GM23248 (cell line): ENCODE results near the gene CRHBP.

Experiments
- EZH2 ChIP-seq: fragments of 200-600 bp; sonication (generic); IDR thresholded peaks from 2 replicates; pipeline ENCODE4 v1.6.1; 2018; ENCODE audit warnings: antibody characterized with exemption, mild to moderate bottlenecking; ENCODE audit not compliant: insufficient read depth, poor library complexity, severe bottlenecking
- EZH2phosphoT487 ChIP-seq: fragments of 200-600 bp; sonication (generic); IDR thresholded peaks from 2 replicates; pipeline ENCODE4 v1.6.1; 2018; ENCODE audit warnings: antibody characterized with exemption, moderate library complexity, mild to moderate bottlenecking, low read depth; ENCODE audit not compliant: insufficient read depth

DNA sequence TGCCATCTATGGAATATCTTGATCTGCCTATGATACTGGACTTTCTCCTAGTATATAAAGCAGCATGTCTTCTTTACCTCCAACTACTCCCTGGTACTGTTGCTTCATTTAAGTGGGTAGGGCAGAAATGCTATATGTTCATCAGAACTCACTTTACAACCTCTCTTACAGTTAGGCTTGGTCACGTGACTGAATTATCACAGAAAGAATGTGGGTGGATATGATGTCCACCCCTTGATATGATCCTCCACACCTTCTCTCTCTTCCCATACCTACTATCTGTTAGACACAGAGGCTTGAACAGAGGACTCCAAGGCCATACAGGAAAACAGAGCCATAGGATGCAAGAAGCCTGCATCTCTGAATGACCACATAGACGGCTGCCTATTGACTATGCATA lies 19.8 kb downstream of the CRHBP start:
- TF ChIP-seq EZH2phosphoT487 (no peak), EZH2 (no peak)
